ENCODE results near the gene BIRC6.

The BIRC6 gene

DNA sequence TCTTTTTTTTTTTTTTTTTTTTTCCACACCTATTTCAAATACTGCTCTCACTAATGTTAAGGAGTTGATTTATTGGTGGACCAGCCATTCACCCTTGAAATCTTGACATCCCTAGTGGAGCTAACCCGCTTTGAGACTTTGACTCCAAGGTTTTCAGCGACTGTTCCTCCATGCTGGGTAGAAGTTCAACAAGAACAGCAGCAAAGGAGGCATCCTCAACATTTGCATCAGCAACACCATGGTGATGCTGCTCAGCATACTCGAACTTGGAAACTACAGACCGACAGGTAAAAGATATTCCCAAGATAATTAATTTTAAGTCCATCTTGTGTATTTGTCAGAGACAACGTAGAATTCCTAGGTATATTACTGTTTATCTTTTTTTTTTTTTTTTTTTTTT is 74.0 kb downstream of the BIRC6 start:
- peaks cover 60% of the 10 kb centered on the region for H3K36me3 ChIP-seq (ENCODE audit: control insufficient read depth, low read length)
- no peak overlapping the region for H3K4me2 ChIP-seq (ENCODE audit: low read length)
- H3K79me2 ChIP-seq (ENCODE audit: control insufficient read depth, low read length): peaks cover 59% of the 10 kb centered on the region
- H3F3A ChIP-seq (ENCODE audit: control insufficient read depth, insufficient read depth): no peaks in the 10 kb centered on the region
- H3K27me3 ChIP-seq (ENCODE audit: control insufficient read depth, low read length): no peaks in the 10 kb centered on the region
- no peaks in the 10 kb centered on the region for H3K4me1 ChIP-seq (ENCODE audit: control insufficient read depth, low read length)
- H4K20me1 ChIP-seq (ENCODE audit: control insufficient read depth, insufficient read depth, low read depth, low read length): peaks cover 9% of the 10 kb centered on the region; the same call in 1 of the 2 replicates
- no peaks in the 10 kb centered on the region for H3K9me2 ChIP-seq (replicated peaks; ENCODE audit: control insufficient read depth, low read length)
- no peaks in the 10 kb centered on the region for H3K9me3 ChIP-seq (ENCODE audit: control insufficient read depth, insufficient read depth, low read length)
- no peak for TF ChIP-seq EZH2phosphoT487 (IDR thresholded peaks at IDR 0.05; ENCODE audit: borderline replicate concordance, low read length)
- TF ChIP-seq, protein P1, sequence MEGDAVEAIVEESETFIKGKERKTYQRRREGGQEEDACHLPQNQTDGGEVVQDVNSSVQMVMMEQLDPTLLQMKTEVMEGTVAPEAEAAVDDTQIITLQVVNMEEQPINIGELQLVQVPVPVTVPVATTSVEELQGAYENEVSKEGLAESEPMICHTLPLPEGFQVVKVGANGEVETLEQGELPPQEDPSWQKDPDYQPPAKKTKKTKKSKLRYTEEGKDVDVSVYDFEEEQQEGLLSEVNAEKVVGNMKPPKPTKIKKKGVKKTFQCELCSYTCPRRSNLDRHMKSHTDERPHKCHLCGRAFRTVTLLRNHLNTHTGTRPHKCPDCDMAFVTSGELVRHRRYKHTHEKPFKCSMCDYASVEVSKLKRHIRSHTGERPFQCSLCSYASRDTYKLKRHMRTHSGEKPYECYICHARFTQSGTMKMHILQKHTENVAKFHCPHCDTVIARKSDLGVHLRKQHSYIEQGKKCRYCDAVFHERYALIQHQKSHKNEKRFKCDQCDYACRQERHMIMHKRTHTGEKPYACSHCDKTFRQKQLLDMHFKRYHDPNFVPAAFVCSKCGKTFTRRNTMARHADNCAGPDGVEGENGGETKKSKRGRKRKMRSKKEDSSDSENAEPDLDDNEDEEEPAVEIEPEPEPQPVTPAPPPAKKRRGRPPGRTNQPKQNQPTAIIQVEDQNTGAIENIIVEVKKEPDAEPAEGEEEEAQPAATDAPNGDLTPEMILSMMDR (IDR thresholded peaks at IDR 0.05; ENCODE audit: low read depth, low read length, poor library complexity, severe bottlenecking): no peak
- H3K4me3 ChIP-seq (ENCODE audit: low read length): no peak overlapping the region
- H3K27ac ChIP-seq (ENCODE audit: low read depth, low read length): no peak overlapping the region

DNA sequence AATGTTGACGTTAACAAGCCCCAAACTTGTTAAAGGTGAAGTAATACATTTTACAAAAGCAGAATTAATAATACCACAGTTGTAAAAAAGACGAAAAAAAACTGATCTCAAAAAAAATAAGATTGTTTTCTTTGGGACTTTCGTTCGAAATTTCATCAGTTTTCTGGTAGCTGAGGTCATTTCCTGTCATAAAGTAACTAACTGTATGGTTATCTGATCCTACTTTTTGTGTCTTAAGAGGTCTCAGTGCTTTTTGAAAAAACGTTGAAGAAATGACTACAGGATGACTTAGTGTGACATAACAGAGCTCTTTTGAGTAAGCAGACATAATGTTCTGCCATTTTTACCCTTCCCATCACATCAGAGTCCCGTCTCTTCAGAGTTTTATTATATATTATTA is 79.3 kb downstream of the BIRC6 start:
- H3K36me3 ChIP-seq (ENCODE audit: control insufficient read depth, low read length): peaks cover 74% of the 10 kb centered on the region

DNA sequence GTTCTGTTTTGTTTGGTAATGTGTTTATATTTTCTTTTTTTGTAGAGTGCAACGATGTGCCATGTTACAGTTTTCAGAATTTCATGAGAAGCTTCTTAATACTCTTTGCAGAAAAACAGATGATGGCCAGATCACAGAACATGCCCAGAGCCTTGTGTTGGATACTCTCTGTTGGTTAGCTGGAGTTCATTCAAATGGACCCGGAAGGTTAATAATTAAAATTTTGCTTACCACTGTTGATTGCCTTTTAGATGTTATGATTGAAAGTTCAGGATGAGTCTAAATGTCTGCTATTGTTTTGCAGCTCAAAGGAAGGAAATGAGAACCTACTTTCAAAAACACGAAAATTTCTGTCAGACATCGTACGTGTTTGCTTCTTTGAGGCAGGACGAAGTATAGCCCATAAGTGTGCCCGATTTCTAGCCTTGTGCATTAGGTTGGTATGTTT is 85.2 kb downstream of the BIRC6 start:
- no peaks in the 10 kb centered on the region for H3K4me1 ChIP-seq (ENCODE audit: control insufficient read depth, low read length)
- no peak overlapping the region for H3K4me2 ChIP-seq (ENCODE audit: low read length)
- H3F3A ChIP-seq (ENCODE audit: control insufficient read depth, insufficient read depth): no peaks in the 10 kb centered on the region
- H3K79me2 ChIP-seq (ENCODE audit: control insufficient read depth, low read length): no peaks in the 10 kb centered on the region
- H4K20me1 ChIP-seq (ENCODE audit: control insufficient read depth, insufficient read depth, low read depth, low read length): no peaks in the 10 kb centered on the region
- H3K9me3 ChIP-seq (ENCODE audit: control insufficient read depth, insufficient read depth, low read length): no peaks in the 10 kb centered on the region
- peaks cover 77% of the 10 kb centered on the region for H3K36me3 ChIP-seq (ENCODE audit: control insufficient read depth, low read length)
- H3K27ac ChIP-seq (ENCODE audit: low read depth, low read length): no peak overlapping the region
- no peak overlapping the region for H3K4me3 ChIP-seq (ENCODE audit: low read length)
- TF ChIP-seq EZH2phosphoT487 (IDR thresholded peaks at IDR 0.05; ENCODE audit: borderline replicate concordance, low read length): no peak
- TF ChIP-seq, protein P1 (IDR thresholded peaks at IDR 0.05; ENCODE audit: low read depth, low read length, poor library complexity, severe bottlenecking): no peak
- no peaks in the 10 kb centered on the region for H3K9me2 ChIP-seq (replicated peaks; ENCODE audit: control insufficient read depth, low read length)
- no peaks in the 10 kb centered on the region for H3K27me3 ChIP-seq (ENCODE audit: control insufficient read depth, low read length)

More for the DNA sequence above, 79.3 kb downstream of the BIRC6 start:
- H3K9me3 ChIP-seq (ENCODE audit: control insufficient read depth, insufficient read depth, low read length): no peaks in the 10 kb centered on the region
- H3K27ac ChIP-seq (ENCODE audit: low read depth, low read length): no peak overlapping the region
- H3K4me1 ChIP-seq (ENCODE audit: control insufficient read depth, low read length): no peaks in the 10 kb centered on the region
- peaks cover 16% of the 10 kb centered on the region for H3K79me2 ChIP-seq (ENCODE audit: control insufficient read depth, low read length)
- no peaks in the 10 kb centered on the region for H4K20me1 ChIP-seq (ENCODE audit: control insufficient read depth, insufficient read depth, low read depth, low read length)
- TF ChIP-seq, protein P1 (IDR thresholded peaks at IDR 0.05; ENCODE audit: low read depth, low read length, poor library complexity, severe bottlenecking): no peak
- no peak for TF ChIP-seq EZH2phosphoT487 (IDR thresholded peaks at IDR 0.05; ENCODE audit: borderline replicate concordance, low read length)
- no peaks in the 10 kb centered on the region for H3F3A ChIP-seq (ENCODE audit: control insufficient read depth, insufficient read depth)
- H3K4me3 ChIP-seq (ENCODE audit: low read length): no peak overlapping the region
- no peaks in the 10 kb centered on the region for H3K27me3 ChIP-seq (ENCODE audit: control insufficient read depth, low read length)
- H3K4me2 ChIP-seq (ENCODE audit: low read length): no peak overlapping the region
- no peaks in the 10 kb centered on the region for H3K9me2 ChIP-seq (replicated peaks; ENCODE audit: control insufficient read depth, low read length)
